Measurements from ENCODE around the gene GIMAP8.

GRCh38 chr7:150415161-150416153 lies 35.0 kb upstream of the GIMAP8 start:
- TF ChIP-seq REST (IDR thresholded peaks at IDR 0.05; ENCODE audit: unreplicated experiment) (no peak), CTCF (conservative IDR thresholded peaks at IDR 0.05; ENCODE audit: low read depth in 2 of 2) (no peak), EZH2 (IDR thresholded peaks at IDR 0.05; ENCODE audit: low read depth, unreplicated experiment) (no peak), JUNB (IDR thresholded peaks at IDR 0.05; ENCODE audit: unreplicated experiment) (no peak), POLR2AphosphoS5 (IDR thresholded peaks at IDR 0.05; ENCODE audit: low read depth) (no peak), CREB1 (CRISPR knock-in tag; IDR thresholded peaks at IDR 0.05; ENCODE audit: low read depth) (no peak), ZNF331 (CRISPR knock-in tag; IDR thresholded peaks at IDR 0.05; ENCODE audit: low read depth) (no peak), EZH2phosphoT487 (IDR thresholded peaks at IDR 0.05; ENCODE audit: unreplicated experiment) (no peak), STAT1 (IDR thresholded peaks at IDR 0.05; ENCODE audit: unreplicated experiment) (no peak), NANOG (IDR thresholded peaks at IDR 0.05; ENCODE audit: borderline replicate concordance) (no peak), ETS1 (IDR thresholded peaks at IDR 0.05) (no peak), ZNF114 (CRISPR knock-in tag; IDR thresholded peaks at IDR 0.05) (no peak)

All from GM23338 (cell line).